T-helper 1 cell treated with Interleukin-12 subunit alpha and Interleukin-12 subunit beta and Interleukin-4 antibody, amounts not matched to agents 30 ng/mL and 1 ng/mL, for 36 hours (primary cell): ENCODE data around the gene IFIT1. TPM values are rescaled to one million over a fixed set of nuclear protein-coding genes. Genes with fewer than 3 reads are reported as not detected.
"Not testable (repeated sequence)": the region's sequence is repeated elsewhere in the genome, so short reads cannot be mapped to it uniquely, and the experiment has no call there.

Source experiments
- intact Hi-C: fragments of 100-400 bp; cut with micrococcal nuclease; formaldehyde crosslinking; loops from one replicate; pipeline ENCODE4 v1.15.1; 2024
- total RNA-seq: library from RNA; stranded (reverse); gene quantifications from 2 replicates; pipeline ENCODE4 v1.2.3, GENCODE V29; 2022

IFIT1 gene
- total RNA-seq, 1 donor from 2014 or later, result 9.8 TPM

- intact Hi-C loops, result no loop called here
Measured at GRCh38 chr10:89398003-89398749, 5.8 kb downstream of the IFIT1 start.

GRCh38 chr10:89399956-89400355, 7.5 kb downstream of the IFIT1 start:
- intact Hi-C loops, result no loop called here

- intact Hi-C loops, result no loop called here
Measured at GRCh38 chr10:89403043-89403442, 10.6 kb downstream of the IFIT1 start.

GRCh38 chr10:89404104-89405047, 12.0 kb downstream of the IFIT1 start:
- intact Hi-C loops, result no loop called here

- intact Hi-C loops, result not testable (repeated sequence)
Measured at GRCh38 chr10:89406178-89406577, 13.8 kb downstream of the IFIT1 start.

- intact Hi-C loops, result not testable (repeated sequence)
Measured at GRCh38 chr10:89407792-89408191, 15.4 kb downstream of the IFIT1 start.

GRCh38 chr10:89409282-89409681, 16.9 kb downstream of the IFIT1 start:
- intact Hi-C loops, result not testable (repeated sequence)

GRCh38 chr10:89410551-89410950, 18.1 kb downstream of the IFIT1 start:
- intact Hi-C loops, result loop anchor here (5.0 to 10.0 kb wide), 4 partner anchors 418 to 1596 kb away; partner anchors contain the start of genes ATAD1, FAS, LIPJ and RNLS

- intact Hi-C loops, result loop anchor here (5.0 to 10.0 kb wide), 4 partner anchors 419 to 1596 kb away; partner anchors contain the start of genes ATAD1, FAS, LIPJ and RNLS
Measured at GRCh38 chr10:89411135-89411534, 18.7 kb downstream of the IFIT1 start.

- intact Hi-C loops, result loop anchor here (5.0 to 10.0 kb wide), 4 partner anchors 420 to 1597 kb away; partner anchors contain the start of genes ATAD1, FAS, LIPJ and RNLS
Measured at GRCh38 chr10:89412276-89412675, 19.9 kb downstream of the IFIT1 start.

GRCh38 chr10:89413398-89413912, 21.0 kb downstream of the IFIT1 start:
- intact Hi-C loops, result loop anchor here (5.0 to 10.0 kb wide), 4 partner anchors 421 to 1599 kb away; partner anchors contain the start of genes ATAD1, FAS, LIPJ and RNLS

- intact Hi-C loops, result loop anchor here (1.0 to 10.0 kb wide), 15 partner anchors 22 to 1784 kb away; partner anchors contain the start of genes ATAD1, FAS, IFIT1 and KIF20B
Measured at GRCh38 chr10:89414146-89414878, 21.9 kb downstream of the IFIT1 start, which contains the start of gene IFIT5. TSS of gene IFIT5 (plus strand) at chr10:89414568. CDS start at chr10:89414799, 231 bp downstream.

- intact Hi-C loops, result loop anchor here (1.0 to 10.0 kb wide), 16 partner anchors 23 to 1784 kb away; partner anchors contain the start of genes ATAD1, FAS, IFIT1 and KIF20B
Measured at GRCh38 chr10:89414879-89415821, 22.7 kb downstream of the IFIT1 start.

- intact Hi-C loops, result loop anchor here (5.0 to 10.0 kb wide), 4 partner anchors 582 to 1602 kb away; partner anchors contain the start of genes ATAD1, LIPJ, RNLS and RPP30
Measured at GRCh38 chr10:89416465-89416864, 24.0 kb downstream of the IFIT1 start.

GRCh38 chr10:89419548-89419947, 27.1 kb downstream of the IFIT1 start:
- intact Hi-C loops, result loop anchor here (5.0 to 10.0 kb wide), 4 partner anchors 585 to 1605 kb away; partner anchors contain the start of genes ATAD1, LIPJ, RNLS and RPP30

- intact Hi-C loops, result no loop called here
Measured at GRCh38 chr10:89421018-89421476, 28.6 kb downstream of the IFIT1 start.

GRCh38 chr10:89425000-89425399, 32.6 kb downstream of the IFIT1 start:
- intact Hi-C loops, result loop anchor here (5.0 kb wide), 1 partner anchor 712 kb away; no protein-coding TSS in a partner anchor

- intact Hi-C loops, result loop anchor here (1.0 to 5.0 kb wide), 2 partner anchors 138 to 711 kb away; no protein-coding TSS in a partner anchor
Measured at GRCh38 chr10:89426230-89426868, 33.9 kb downstream of the IFIT1 start.
